ENCODE results near the gene SAMD13.

The SAMD13 gene

DNA sequence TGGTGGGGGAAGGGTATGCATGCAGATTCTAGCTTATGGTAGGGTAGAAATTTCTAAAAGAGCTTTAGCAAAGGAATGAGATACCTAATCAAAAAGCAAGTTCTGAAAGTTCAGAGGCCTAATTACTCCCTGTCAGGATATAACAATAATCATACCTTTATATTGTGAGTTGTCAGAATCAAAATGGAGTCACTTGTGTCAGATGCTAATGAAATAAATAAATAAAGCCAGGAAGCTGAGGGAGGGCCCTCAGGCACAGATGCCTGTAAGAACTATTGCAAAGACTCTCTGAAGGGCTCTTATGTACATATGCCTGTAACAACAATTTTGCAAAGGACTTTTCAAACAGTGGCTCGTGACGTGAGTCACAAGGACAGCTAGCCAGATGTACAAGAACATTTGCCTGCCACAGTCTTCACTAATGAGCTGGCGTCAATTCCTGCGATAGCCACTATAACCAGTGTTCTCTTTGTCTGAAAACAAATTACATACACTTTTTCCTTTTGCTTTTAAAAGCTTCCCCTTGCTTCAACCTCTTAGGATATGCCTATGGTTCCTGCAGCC is 69.4 kb downstream of the SAMD13 start:
- TF ChIP-seq, protein P1, sequence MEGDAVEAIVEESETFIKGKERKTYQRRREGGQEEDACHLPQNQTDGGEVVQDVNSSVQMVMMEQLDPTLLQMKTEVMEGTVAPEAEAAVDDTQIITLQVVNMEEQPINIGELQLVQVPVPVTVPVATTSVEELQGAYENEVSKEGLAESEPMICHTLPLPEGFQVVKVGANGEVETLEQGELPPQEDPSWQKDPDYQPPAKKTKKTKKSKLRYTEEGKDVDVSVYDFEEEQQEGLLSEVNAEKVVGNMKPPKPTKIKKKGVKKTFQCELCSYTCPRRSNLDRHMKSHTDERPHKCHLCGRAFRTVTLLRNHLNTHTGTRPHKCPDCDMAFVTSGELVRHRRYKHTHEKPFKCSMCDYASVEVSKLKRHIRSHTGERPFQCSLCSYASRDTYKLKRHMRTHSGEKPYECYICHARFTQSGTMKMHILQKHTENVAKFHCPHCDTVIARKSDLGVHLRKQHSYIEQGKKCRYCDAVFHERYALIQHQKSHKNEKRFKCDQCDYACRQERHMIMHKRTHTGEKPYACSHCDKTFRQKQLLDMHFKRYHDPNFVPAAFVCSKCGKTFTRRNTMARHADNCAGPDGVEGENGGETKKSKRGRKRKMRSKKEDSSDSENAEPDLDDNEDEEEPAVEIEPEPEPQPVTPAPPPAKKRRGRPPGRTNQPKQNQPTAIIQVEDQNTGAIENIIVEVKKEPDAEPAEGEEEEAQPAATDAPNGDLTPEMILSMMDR (IDR thresholded peaks at IDR 0.05; ENCODE audit: extremely low read depth, missing control alignments), result no peak
- no peak for DNase-seq (ENCODE audit: low spot score)

DNA sequence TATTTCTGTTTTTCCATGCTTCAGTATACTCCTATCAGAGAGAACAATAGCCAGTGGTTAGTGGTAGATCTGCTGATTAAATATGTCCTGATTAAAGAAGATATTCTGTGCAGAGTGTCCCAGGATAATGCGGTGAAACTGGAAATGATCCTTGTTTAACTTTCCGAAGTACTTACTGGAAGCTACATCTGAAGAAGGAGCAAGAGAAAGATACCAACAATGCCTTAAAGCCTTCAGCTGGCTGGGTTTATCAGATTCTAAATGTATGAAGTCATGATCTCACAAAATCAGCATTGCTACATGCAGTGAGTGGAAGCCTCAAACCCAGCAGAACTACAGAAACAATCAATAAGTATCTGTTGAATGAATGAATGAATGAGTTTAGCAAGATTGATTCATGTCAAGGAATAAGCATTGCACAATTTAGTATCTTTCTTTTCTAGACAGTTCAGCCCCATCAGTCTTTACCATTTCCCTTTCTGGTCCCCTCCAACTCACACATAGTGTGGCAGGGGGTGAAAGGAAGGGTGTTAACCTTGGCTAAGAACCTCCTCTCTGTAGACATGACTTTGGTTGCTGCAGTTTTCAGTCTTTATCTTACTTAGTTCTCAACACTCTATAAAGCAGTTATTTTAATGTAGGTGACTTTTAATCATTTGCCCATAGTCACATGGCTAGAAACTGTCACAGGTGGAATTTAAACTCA is 72.1 kb downstream of the SAMD13 start:
- TF ChIP-seq, protein P1 (IDR thresholded peaks at IDR 0.05; ENCODE audit: extremely low read depth, missing control alignments), result no peak
- no peak for DNase-seq (ENCODE audit: low spot score)

GRCh38 chr1:84374991-84375696 is 73.6 kb downstream of the SAMD13 start:
- TF ChIP-seq, protein P1 (IDR thresholded peaks at IDR 0.05; ENCODE audit: extremely low read depth, missing control alignments), result no peak
- DNase-seq (ENCODE audit: low spot score), result no peak

GRCh38 chr1:84376000-84376910 is 74.7 kb downstream of the SAMD13 start:
- no peak for DNase-seq (ENCODE audit: low spot score)
- TF ChIP-seq, protein P1 (IDR thresholded peaks at IDR 0.05; ENCODE audit: extremely low read depth, missing control alignments), result no peak

GRCh38 chr1:84377480-84378095 is 76.1 kb downstream of the SAMD13 start:
- DNase-seq (ENCODE audit: low spot score), result no peak
- TF ChIP-seq, protein P1 (IDR thresholded peaks at IDR 0.05; ENCODE audit: extremely low read depth, missing control alignments), result no peak

- no peak for DNase-seq (ENCODE audit: low spot score)
- TF ChIP-seq, protein P1 (IDR thresholded peaks at IDR 0.05; ENCODE audit: extremely low read depth, missing control alignments), result no peak
These were observed 77.8 kb downstream of the SAMD13 start for GRCh38 chr1:84379138-84379916.
